IPS DF 6.9 (cell line): ENCODE measurements around the gene FGFBP3.

Experiments
- DNase-seq: peaks from one replicate; pipeline ENCODE4 v3.0.0-alpha.2; 2013; ENCODE audit warnings: low read depth, low spot score
- H3K27ac ChIP-seq: one replicate; pipeline ENCODE4 v1.5.1; 2013; ENCODE audit warnings: low read length, control low read depth
- H3K27me3 ChIP-seq: 2 replicates; pipeline ENCODE4 v1.6.1; 2013; ENCODE audit warnings: mild to moderate bottlenecking, low read length; ENCODE audit not compliant: control insufficient read depth, insufficient read depth
- H3K36me3 ChIP-seq: 2 replicates; pipeline ENCODE4 v1.6.1; 2013; ENCODE audit warnings: low read length; ENCODE audit not compliant: control insufficient read depth, insufficient read depth
- H3K4me1 ChIP-seq: 2 replicates; pipeline ENCODE4 v1.6.1; 2013; ENCODE audit warnings: low read length; ENCODE audit not compliant: control insufficient read depth, insufficient read depth
- H3K4me3 ChIP-seq: 2 replicates; pipeline ENCODE4 v1.5.1; 2013; ENCODE audit warnings: mild to moderate bottlenecking, low read length
- H3K9me3 ChIP-seq: 2 replicates; pipeline ENCODE4 v1.6.1; 2013; ENCODE audit warnings: low read length, inconsistent platforms; ENCODE audit not compliant: control insufficient read depth, insufficient read depth
- WGBS: extraction: QIAGEN DNeasy Blood & Tissue Kit; methylation state at CpG from one replicate; pipeline ENCODE4 v1.1.7; 2013; ENCODE audit warnings: mixed read lengths, missing lambda C conversion rate; ENCODE audit not compliant: insufficient read length, insufficient coverage; 5-methylcytosine and 5-hydroxymethylcytosine counted together

FGFBP3 gene

GRCh38 chr10:91884536-91884935 is 24.8 kb downstream of the FGFBP3 start:
- H3K36me3 ChIP-seq = no peaks in the 10 kb centered on the region
- peaks cover 2% of the 10 kb centered on the region; the same call in 1 of the 2 replicates for H3K4me1 ChIP-seq
- no peaks in the 10 kb centered on the region for H3K9me3 ChIP-seq
- no peaks in the 10 kb centered on the region for H3K27me3 ChIP-seq
- no CpG with 5 or more reads among the region's 1 CpG for WGBS
- H3K4me3 ChIP-seq = no peak overlapping the region
- no peak for DNase-seq
- no peak overlapping the region for H3K27ac ChIP-seq

DNA sequence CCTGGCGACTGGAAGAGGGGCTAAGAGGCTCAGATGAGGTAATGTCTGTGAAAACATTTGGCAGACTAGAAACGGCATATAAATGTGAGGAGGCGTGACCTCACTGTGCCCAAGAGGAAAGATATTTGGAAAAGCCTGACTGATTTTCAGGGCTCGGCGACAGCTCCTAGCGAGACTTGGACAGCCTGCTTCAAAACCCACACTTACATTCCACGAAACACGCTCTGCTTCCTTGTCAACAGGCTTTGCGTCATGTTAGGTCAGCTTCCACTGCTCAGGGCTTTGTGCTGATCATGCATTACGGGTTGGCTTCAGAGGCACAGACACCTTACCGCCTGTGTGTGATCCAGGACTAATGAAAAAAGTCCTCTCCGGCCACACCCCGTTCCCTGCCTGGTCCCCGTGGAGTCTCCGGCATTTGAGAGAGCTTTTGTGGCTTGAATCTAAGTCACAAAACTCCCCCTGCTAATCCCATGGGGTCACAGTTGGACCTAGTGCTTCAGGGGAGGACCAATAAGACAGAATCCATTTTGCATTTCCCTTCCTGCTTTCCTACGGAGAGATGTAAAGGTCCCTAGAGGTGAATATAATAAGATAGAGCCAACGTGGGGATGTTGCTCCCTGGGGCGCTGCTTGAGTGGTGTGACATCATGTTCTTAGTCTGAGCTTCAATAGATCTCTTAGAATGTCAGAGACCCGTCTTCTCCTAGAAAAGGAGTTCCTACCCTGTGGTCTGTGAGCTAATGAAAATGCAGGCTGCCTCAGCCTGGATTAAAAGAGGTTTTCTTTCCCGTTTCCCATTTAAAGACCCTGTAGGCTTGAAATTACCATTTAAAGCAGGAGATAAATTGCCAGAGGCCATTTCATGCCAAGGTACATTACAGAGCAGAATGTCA is 25.5 kb downstream of the FGFBP3 start:
- no peaks in the 10 kb centered on the region for H3K9me3 ChIP-seq
- WGBS = no CpG with 5 or more reads among the region's 20 CpGs
- no peak for DNase-seq
- H3K27me3 ChIP-seq = no peaks in the 10 kb centered on the region
- no peak overlapping the region for H3K4me3 ChIP-seq
- no peaks in the 10 kb centered on the region for H3K36me3 ChIP-seq
- no peak overlapping the region for H3K27ac ChIP-seq
- H3K4me1 ChIP-seq = peaks cover 2% of the 10 kb centered on the region; the same call in 1 of the 2 replicates

DNA sequence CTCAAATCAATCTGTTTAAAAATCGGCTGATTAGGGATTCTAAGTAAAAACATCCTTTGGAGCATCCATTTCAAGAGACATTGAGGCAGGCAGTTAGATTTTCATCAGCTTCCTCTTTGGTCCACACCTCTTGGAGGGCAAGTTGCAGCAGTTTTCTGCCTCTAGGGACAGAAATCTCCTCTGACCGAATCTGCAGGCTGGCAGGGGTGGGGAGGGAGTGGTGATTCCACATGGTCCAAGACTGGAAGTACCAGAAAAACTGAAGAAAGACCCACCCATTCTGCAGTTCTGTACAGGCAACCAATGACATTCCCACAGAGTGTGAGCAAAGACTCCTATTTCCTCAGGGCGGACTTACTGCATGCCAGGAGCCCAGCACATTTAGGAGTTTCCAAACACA is 29.0 kb downstream of the FGFBP3 start:
- Histone ChIP-seq H3K36me3 (no peaks in the 10 kb centered on the region), H3K4me3 (no peak overlapping the region), H3K9me3 (no peaks in the 10 kb centered on the region), H3K4me1 (no peaks in the 10 kb centered on the region), H3K27ac (no peak overlapping the region), H3K27me3 (no peaks in the 10 kb centered on the region)
- DNase-seq = no peak
- no CpG with 5 or more reads among the region's 3 CpGs for WGBS

GRCh38 chr10:91879515-91880170 is 29.6 kb downstream of the FGFBP3 start:
- Histone ChIP-seq H3K27ac (no peak overlapping the region), H3K9me3 (no peaks in the 10 kb centered on the region; the same call in 1 of the 2 replicates), H3K4me1 (no peaks in the 10 kb centered on the region), H3K4me3 (no peak overlapping the region), H3K36me3 (no peaks in the 10 kb centered on the region), H3K27me3 (no peaks in the 10 kb centered on the region)
- no CpG with 5 or more reads among the region's 7 CpGs for WGBS
- no peak for DNase-seq

DNA sequence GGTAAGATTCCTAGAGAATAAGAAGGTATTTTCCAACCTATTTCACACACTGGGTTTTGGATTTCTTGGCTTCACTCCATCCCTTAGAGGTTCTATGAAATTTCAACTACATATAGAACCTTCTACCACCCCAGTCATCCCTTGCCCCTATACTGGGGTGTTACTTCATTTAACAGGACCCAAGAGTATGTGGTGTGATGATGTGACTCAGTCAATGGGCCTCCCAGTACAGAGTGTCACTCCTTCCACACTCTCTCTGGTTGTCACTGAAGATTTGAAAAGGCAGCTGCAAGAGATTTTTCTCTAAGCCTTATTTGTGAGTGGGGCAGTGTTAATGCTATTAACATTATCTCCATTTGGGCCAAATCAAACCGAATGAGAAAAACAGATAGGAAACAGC is 33.5 kb downstream of the FGFBP3 start:
- H3K9me3 ChIP-seq = no peaks in the 10 kb centered on the region; the same call in 1 of the 2 replicates
- no peak for DNase-seq
- no CpG with 5 or more reads among the region's 1 CpG for WGBS
- no peaks in the 10 kb centered on the region for H3K36me3 ChIP-seq
- no peaks in the 10 kb centered on the region for H3K4me1 ChIP-seq
- no peaks in the 10 kb centered on the region for H3K27me3 ChIP-seq
- no peak overlapping the region for H3K27ac ChIP-seq
- no peak overlapping the region for H3K4me3 ChIP-seq

GRCh38 chr10:91875156-91875555 is 34.1 kb downstream of the FGFBP3 start:
- H3K4me3 ChIP-seq = no peak overlapping the region
- WGBS = no CpG with 5 or more reads among the region's 2 CpGs
- H3K27me3 ChIP-seq = no peaks in the 10 kb centered on the region
- H3K4me1 ChIP-seq = no peaks in the 10 kb centered on the region
- DNase-seq = no peak
- H3K36me3 ChIP-seq = no peaks in the 10 kb centered on the region
- H3K9me3 ChIP-seq = no peaks in the 10 kb centered on the region; the same call in 1 of the 2 replicates
- H3K27ac ChIP-seq = no peak overlapping the region

- no peak for DNase-seq
- no CpG with 5 or more reads among the region's 2 CpGs for WGBS
- Histone ChIP-seq H3K9me3 (no peaks in the 10 kb centered on the region), H3K4me1 (peaks cover 2% of the 10 kb centered on the region; the same call in 1 of the 2 replicates), H3K27me3 (no peaks in the 10 kb centered on the region), H3K36me3 (no peaks in the 10 kb centered on the region; the same call in 1 of the 2 replicates), H3K27ac (no peak overlapping the region), H3K4me3 (no peak overlapping the region)
Observed at GRCh38 chr10:91865562-91866081, 43.7 kb downstream of the FGFBP3 start.

DNA sequence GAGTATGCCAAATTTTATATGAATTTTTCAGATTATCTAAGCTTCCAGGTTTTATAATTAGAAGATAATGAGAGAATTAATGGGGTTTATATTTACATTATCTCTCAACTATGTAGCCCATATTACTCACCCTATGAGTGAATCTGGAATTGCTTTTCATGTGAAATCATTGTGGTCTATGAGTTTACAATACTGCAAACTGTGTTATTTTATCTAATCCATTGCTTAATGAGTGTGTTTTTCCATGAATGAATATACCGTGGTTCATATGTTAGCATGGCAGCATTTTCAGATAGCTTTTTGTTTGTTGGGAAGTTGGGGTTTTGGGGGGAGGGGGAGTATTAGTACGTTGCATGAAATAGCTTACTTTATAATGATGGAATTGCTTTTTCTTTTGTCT is 44.5 kb downstream of the FGFBP3 start:
- 100% methylated on average over 1 of the region's 2 CpGs for WGBS
- no peak overlapping the region for H3K27ac ChIP-seq

DNA sequence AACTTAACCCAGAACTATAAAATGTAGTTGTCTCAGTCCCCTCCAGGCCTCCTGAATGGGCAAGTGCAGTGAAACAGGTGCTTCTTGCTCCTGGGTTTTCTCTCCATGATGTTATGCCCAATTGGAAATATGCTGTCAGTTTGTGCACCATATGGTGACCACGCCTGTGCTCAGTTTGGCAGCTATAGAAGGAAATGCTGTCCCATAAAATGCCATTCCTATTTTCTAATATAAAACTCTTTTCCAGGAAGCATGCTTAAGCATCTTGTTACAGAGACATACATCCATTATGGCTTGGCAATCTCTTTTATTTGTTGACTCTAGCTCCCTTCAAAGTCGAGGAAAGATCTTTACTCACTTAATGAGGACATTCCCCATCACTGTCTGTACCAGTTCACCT is 45.2 kb downstream of the FGFBP3 start:
- Histone ChIP-seq H3K4me3 (no peak overlapping the region), H3K27ac (no peak overlapping the region), H3K4me1 (peaks cover 2% of the 10 kb centered on the region; the same call in 1 of the 2 replicates), H3K36me3 (peaks cover 2% of the 10 kb centered on the region; the same call in 1 of the 2 replicates), H3K27me3 (no peaks in the 10 kb centered on the region), H3K9me3 (no peaks in the 10 kb centered on the region)
- no peak for DNase-seq
- WGBS = no CpG with 5 or more reads among the region's 2 CpGs

More for the DNA sequence above, 44.5 kb downstream of the FGFBP3 start:
- H3K36me3 ChIP-seq = no peaks in the 10 kb centered on the region; the same call in 1 of the 2 replicates
- peaks cover 2% of the 10 kb centered on the region; the same call in 1 of the 2 replicates for H3K4me1 ChIP-seq
- DNase-seq = no peak
- no peak overlapping the region for H3K4me3 ChIP-seq
- H3K9me3 ChIP-seq = no peaks in the 10 kb centered on the region
- no peaks in the 10 kb centered on the region for H3K27me3 ChIP-seq

GRCh38 chr10:91860885-91861284 is 48.4 kb downstream of the FGFBP3 start:
- H3K27ac ChIP-seq = no peak overlapping the region
- no peak for DNase-seq
- no peaks in the 10 kb centered on the region for H3K9me3 ChIP-seq
- peaks cover 2% of the 10 kb centered on the region; the same call in 1 of the 2 replicates for H3K4me1 ChIP-seq
- no CpG with 5 or more reads among the region's 1 CpG for WGBS
- H3K27me3 ChIP-seq = no peaks in the 10 kb centered on the region
- peaks cover 2% of the 10 kb centered on the region; the same call in 1 of the 2 replicates for H3K36me3 ChIP-seq
- H3K4me3 ChIP-seq = no peak overlapping the region
